GM10266 (cell line): Measurements from ENCODE around the gene DDAH1.

ENCODE experiments used
- DNase-seq: peaks from one replicate; pipeline ENCODE4 v3.0.0; 2012; ENCODE audit errors: extremely low spot score
- CTCF ChIP-seq: IDR thresholded peaks from 2 replicates; pipeline ENCODE4 v1.5.1; 2012; ENCODE audit warnings: mild to moderate bottlenecking, low read depth; ENCODE audit not compliant: control insufficient read depth, insufficient read depth; ENCODE audit errors: missing control alignments

Gene DDAH1

GRCh38 chr1:85282424-85282823 lies 182.5 kb downstream of the DDAH1 start:
- TF ChIP-seq CTCF = no peak
- DNase-seq = no peak

- no peak for DNase-seq
- no peak for TF ChIP-seq CTCF
Observed at GRCh38 chr1:85280636-85281035, 184.3 kb downstream of the DDAH1 start.

GRCh38 chr1:85279458-85280080 lies 185.4 kb downstream of the DDAH1 start:
- DNase-seq = no peak
- no peak for TF ChIP-seq CTCF

GRCh38 chr1:85278853-85279314 lies 186.1 kb downstream of the DDAH1 start:
- no peak for TF ChIP-seq CTCF
- DNase-seq = peak; percentile 40

- TF ChIP-seq CTCF = no peak
- DNase-seq = no peak
Observed at GRCh38 chr1:85277802-85278201, 187.2 kb downstream of the DDAH1 start.

- no peak for DNase-seq
- no peak for TF ChIP-seq CTCF
Observed at GRCh38 chr1:85276978-85277639, 187.8 kb downstream of the DDAH1 start.
